ENCODE measurements around the gene HOXA4. TPM values are rescaled to one million over a fixed set of nuclear protein-coding genes. Genes with fewer than 3 reads are reported as not detected.

Gene HOXA4
- total and polyA plus RNA-seq, 10 of the 15 experiments (the other 5 are each of a cell fraction or from before 2014, with no cell fraction given): 0.07 TPM; not detected in 9

DNA sequence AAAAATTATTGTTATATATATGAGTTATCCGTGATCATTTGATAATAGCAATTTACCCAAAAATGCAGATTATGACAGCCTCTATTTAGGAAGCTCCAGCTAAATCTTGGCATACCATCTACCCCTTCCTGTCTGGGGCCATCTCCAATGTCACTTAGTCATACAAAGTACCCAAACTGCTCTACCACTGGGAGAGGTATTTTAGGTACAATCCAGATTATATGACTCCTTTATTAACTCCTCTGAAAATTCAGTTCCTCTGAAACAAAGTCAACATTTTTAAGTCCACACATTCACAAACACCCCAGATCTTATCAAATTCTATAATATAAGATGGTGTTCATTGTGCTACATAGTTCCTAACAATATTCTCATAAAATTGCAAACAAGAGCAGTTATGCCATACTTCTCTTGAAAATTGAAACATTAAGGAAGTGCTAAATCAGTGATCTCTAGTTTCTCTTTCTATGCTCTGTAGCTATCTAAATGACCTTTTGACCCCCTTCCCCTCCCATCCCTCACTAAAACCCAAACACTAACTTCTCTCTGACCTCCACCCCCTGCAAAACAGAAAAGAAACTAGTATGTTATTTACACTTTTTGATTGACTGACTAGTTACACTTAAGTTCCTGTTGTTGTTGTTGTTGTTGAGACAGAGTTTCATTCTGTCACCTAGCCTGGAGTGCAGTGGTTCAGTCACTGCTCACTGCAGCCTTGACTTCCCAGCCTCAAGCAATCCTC is 51.2 kb downstream of the HOXA4 start:
- ChIA-PET POLR2A (interaction anchor here (1.0 kb wide), 1 partner anchor 13 kb away, joined by 3 read pairs; no protein-coding TSS in a partner anchor), RAD21 (ENCODE audit: unreplicated experiment) (no interaction called here), SMC1A (ENCODE audit: uncharacterized antibody, unreplicated experiment) (interaction anchor here (1.5 to 6.5 kb wide), 2 partner anchors 14 to 29 kb away, joined by 3 to 110 read pairs; partner anchors contain the start of gene HOXA1), CTCF (no interaction called here)
- BruUV-seq (replicated peaks): no TSS peak
- in situ Hi-C loops (cut with MboI): no loop called here
- H3K9ac ChIP-seq (ENCODE audit: control insufficient read depth, insufficient read depth, low read length): no peak overlapping the region
- intact Hi-C loops (cut with micrococcal nuclease; ENCODE audit: unreplicated experiment): no loop called here
- WGBS (ENCODE audit: insufficient coverage, insufficient replicate concordance, low lambda C conversion rate, missing lambda C conversion rate): 90% methylated on average over 1 of the region's 1 CpG
- ATAC-seq (peak; percentile 64), DNase-seq (ENCODE audit: low read depth, low spot score) (no peak), FAIRE-seq (no peak)
- no peak overlapping the region for H2AFZ ChIP-seq (ENCODE audit: control insufficient read depth, low read depth, low read length)
- 0 out of 2 replicates have a peak overlapping the region, but pooled peaks have one; percentile 35 for H3K4me2 ChIP-seq (ENCODE audit: control insufficient read depth, insufficient read depth)
- H3K36me3 ChIP-seq (ENCODE audit: control insufficient read depth in 2 of 2, insufficient read depth in 2 of 2, low read length in 1 of 2): no peaks in the 10 kb centered on the region
- H4K20me1 ChIP-seq (ENCODE audit: control insufficient read depth, insufficient read depth): no peaks in the 10 kb centered on the region
- H3K79me2 ChIP-seq (ENCODE audit: control insufficient read depth, insufficient read depth, low read length): no peaks in the 10 kb centered on the region
- no peak overlapping the region for H3K4me3 ChIP-seq
- no peaks in the 10 kb centered on the region for H3K27me3 ChIP-seq (replicated peaks in 1 of 2; ENCODE audit: control insufficient read depth in 2 of 2, insufficient read depth in 2 of 2, low read length in 1 of 2)
- H3K9me3 ChIP-seq (replicated peaks; ENCODE audit: control insufficient read depth, insufficient read depth, low read length): no peaks in the 10 kb centered on the region
- no peaks in the 10 kb centered on the region for H3K4me1 ChIP-seq (ENCODE audit: control insufficient read depth, insufficient read depth, low read length)
- no peak overlapping the region for H3K27ac ChIP-seq (ENCODE audit: control insufficient read depth, insufficient read depth)
- TF ChIP-seq, protein P1, sequence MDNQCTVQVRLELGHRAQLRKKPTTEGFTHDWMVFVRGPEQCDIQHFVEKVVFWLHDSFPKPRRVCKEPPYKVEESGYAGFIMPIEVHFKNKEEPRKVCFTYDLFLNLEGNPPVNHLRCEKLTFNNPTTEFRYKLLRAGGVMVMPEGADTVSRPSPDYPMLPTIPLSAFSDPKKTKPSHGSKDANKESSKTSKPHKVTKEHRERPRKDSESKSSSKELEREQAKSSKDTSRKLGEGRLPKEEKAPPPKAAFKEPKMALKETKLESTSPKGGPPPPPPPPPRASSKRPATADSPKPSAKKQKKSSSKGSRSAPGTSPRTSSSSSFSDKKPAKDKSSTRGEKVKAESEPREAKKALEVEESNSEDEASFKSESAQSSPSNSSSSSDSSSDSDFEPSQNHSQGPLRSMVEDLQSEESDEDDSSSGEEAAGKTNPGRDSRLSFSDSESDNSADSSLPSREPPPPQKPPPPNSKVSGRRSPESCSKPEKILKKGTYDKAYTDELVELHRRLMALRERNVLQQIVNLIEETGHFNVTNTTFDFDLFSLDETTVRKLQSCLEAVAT (IDR thresholded peaks at IDR 0.05): no peak
- TF ChIP-seq RCOR1 (conservative IDR thresholded peaks at IDR 0.05; ENCODE audit: low read depth, low read length): no peak
- TF ChIP-seq NR2F1 (conservative IDR thresholded peaks at IDR 0.05): peak; percentile 88
- TF ChIP-seq EP300 (IDR thresholded peaks at IDR 0.05; ENCODE audit: borderline replicate concordance in 1 of 2, control insufficient read depth in 1 of 2, low read depth in 2 of 2, low read length in 2 of 2): no peak
- TF ChIP-seq TCF7 (IDR thresholded peaks at IDR 0.05; ENCODE audit: borderline replicate concordance): no peak
- no peak for TF ChIP-seq NR2C2 (IDR thresholded peaks at IDR 0.05; ENCODE audit: borderline replicate concordance, control insufficient read depth, insufficient read length, low read depth)
- no peak for TF ChIP-seq CBX3 (IDR thresholded peaks at IDR 0.05; ENCODE audit: borderline replicate concordance, low read depth)
- TF ChIP-seq SUPT20H (IDR thresholded peaks at IDR 0.05; ENCODE audit: borderline replicate concordance, control insufficient read depth, low read depth, low read length): no peak
- no peak for TF ChIP-seq NFIC (IDR thresholded peaks at IDR 0.05; ENCODE audit: low read depth, low read length)
- no peak for TF ChIP-seq SRF (IDR thresholded peaks at IDR 0.05; ENCODE audit: low read depth in 2 of 2, low read length in 2 of 2)
- no peak for TF ChIP-seq POLR2A (IDR thresholded peaks at IDR 0.05; ENCODE audit: low read depth, low read length)
- TF ChIP-seq EGR1 (IDR thresholded peaks at IDR 0.05; ENCODE audit: borderline replicate concordance in 1 of 2, low read depth in 2 of 2, low read length in 2 of 2): no peak
- TF ChIP-seq, protein P2, sequence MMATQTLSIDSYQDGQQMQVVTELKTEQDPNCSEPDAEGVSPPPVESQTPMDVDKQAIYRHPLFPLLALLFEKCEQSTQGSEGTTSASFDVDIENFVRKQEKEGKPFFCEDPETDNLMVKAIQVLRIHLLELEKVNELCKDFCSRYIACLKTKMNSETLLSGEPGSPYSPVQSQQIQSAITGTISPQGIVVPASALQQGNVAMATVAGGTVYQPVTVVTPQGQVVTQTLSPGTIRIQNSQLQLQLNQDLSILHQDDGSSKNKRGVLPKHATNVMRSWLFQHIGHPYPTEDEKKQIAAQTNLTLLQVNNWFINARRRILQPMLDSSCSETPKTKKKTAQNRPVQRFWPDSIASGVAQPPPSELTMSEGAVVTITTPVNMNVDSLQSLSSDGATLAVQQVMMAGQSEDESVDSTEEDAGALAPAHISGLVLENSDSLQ (IDR thresholded peaks at IDR 0.05): peak; percentile 83
- TF ChIP-seq, protein P3, sequence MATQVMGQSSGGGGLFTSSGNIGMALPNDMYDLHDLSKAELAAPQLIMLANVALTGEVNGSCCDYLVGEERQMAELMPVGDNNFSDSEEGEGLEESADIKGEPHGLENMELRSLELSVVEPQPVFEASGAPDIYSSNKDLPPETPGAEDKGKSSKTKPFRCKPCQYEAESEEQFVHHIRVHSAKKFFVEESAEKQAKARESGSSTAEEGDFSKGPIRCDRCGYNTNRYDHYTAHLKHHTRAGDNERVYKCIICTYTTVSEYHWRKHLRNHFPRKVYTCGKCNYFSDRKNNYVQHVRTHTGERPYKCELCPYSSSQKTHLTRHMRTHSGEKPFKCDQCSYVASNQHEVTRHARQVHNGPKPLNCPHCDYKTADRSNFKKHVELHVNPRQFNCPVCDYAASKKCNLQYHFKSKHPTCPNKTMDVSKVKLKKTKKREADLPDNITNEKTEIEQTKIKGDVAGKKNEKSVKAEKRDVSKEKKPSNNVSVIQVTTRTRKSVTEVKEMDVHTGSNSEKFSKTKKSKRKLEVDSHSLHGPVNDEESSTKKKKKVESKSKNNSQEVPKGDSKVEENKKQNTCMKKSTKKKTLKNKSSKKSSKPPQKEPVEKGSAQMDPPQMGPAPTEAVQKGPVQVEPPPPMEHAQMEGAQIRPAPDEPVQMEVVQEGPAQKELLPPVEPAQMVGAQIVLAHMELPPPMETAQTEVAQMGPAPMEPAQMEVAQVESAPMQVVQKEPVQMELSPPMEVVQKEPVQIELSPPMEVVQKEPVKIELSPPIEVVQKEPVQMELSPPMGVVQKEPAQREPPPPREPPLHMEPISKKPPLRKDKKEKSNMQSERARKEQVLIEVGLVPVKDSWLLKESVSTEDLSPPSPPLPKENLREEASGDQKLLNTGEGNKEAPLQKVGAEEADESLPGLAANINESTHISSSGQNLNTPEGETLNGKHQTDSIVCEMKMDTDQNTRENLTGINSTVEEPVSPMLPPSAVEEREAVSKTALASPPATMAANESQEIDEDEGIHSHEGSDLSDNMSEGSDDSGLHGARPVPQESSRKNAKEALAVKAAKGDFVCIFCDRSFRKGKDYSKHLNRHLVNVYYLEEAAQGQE (IDR thresholded peaks at IDR 0.05; ENCODE audit: low read depth, low read length): no peak
- 0 out of 2 replicates have a peak, but pooled peaks have one; percentile 22 for TF ChIP-seq NBN (IDR thresholded peaks at IDR 0.05)
- TF ChIP-seq CREM (IDR thresholded peaks at IDR 0.05; ENCODE audit: low read depth): no peak
- TF ChIP-seq MTA2 (IDR thresholded peaks at IDR 0.05; ENCODE audit: low read depth): 0 out of 2 replicates have a peak, but pooled peaks have one; percentile 16
